Measurements from ENCODE around the gene SMIM41.

The SMIM41 gene

GRCh38 chr12:52084491-52085231 is 5.2 kb downstream of the SMIM41 start:
- H3K4me2 ChIP-seq (ENCODE audit: low read depth, low read length), result no peak overlapping the region
- TF ChIP-seq, protein P1, sequence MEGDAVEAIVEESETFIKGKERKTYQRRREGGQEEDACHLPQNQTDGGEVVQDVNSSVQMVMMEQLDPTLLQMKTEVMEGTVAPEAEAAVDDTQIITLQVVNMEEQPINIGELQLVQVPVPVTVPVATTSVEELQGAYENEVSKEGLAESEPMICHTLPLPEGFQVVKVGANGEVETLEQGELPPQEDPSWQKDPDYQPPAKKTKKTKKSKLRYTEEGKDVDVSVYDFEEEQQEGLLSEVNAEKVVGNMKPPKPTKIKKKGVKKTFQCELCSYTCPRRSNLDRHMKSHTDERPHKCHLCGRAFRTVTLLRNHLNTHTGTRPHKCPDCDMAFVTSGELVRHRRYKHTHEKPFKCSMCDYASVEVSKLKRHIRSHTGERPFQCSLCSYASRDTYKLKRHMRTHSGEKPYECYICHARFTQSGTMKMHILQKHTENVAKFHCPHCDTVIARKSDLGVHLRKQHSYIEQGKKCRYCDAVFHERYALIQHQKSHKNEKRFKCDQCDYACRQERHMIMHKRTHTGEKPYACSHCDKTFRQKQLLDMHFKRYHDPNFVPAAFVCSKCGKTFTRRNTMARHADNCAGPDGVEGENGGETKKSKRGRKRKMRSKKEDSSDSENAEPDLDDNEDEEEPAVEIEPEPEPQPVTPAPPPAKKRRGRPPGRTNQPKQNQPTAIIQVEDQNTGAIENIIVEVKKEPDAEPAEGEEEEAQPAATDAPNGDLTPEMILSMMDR (IDR thresholded peaks at IDR 0.05; ENCODE audit: low read length), result no peak
- no peak for TF ChIP-seq EZH2phosphoT487 (IDR thresholded peaks at IDR 0.05; ENCODE audit: low read length)
- TF ChIP-seq EZH2 (optimal IDR thresholded peaks at IDR 0.05; ENCODE audit: low read depth, low read length), result no peak

GRCh38 chr12:52085682-52086180 is 6.2 kb downstream of the SMIM41 start:
- Histone ChIP-seq H3K4me1 (ENCODE audit: low read length) (peaks cover 14% of the 10 kb centered on the region), H3K4me3 (ENCODE audit: low read length) (no peak overlapping the region), H3F3A (ENCODE audit: insufficient read depth, low read length) (no peaks in the 10 kb centered on the region), H3K9me2 (replicated peaks; ENCODE audit: insufficient read depth, low read length) (no peaks in the 10 kb centered on the region), H2AFZ (ENCODE audit: low read length) (no peak overlapping the region), H3K27me3 (replicated peaks; ENCODE audit: insufficient read depth, low read length) (peaks cover 15% of the 10 kb centered on the region), H3K9ac (ENCODE audit: low read length) (no peak overlapping the region), H3K36me3 (replicated peaks; ENCODE audit: insufficient read depth, low read length) (no peaks in the 10 kb centered on the region), H4K20me1 (ENCODE audit: insufficient read depth, low read length) (no peaks in the 10 kb centered on the region), H3K9me3 (replicated peaks; ENCODE audit: insufficient read depth, low read length) (no peaks in the 10 kb centered on the region), H3K27ac (ENCODE audit: low read length) (no peak overlapping the region), H3K79me2 (ENCODE audit: low read length) (no peaks in the 10 kb centered on the region), H3K4me2 (ENCODE audit: low read depth, low read length) (no peak overlapping the region)
- DNase-seq, result no peak
- TF ChIP-seq EZH2phosphoT487 (IDR thresholded peaks at IDR 0.05; ENCODE audit: low read length), result no peak
- TF ChIP-seq EZH2 (optimal IDR thresholded peaks at IDR 0.05; ENCODE audit: low read depth, low read length), result no peak
- TF ChIP-seq, protein P1 (IDR thresholded peaks at IDR 0.05; ENCODE audit: low read length), result no peak

More at GRCh38 chr12:52084491-52085231, 5.2 kb downstream of the SMIM41 start:
- Histone ChIP-seq H3K27me3 (replicated peaks; ENCODE audit: insufficient read depth, low read length) (peaks cover 15% of the 10 kb centered on the region), H3K27ac (ENCODE audit: low read length) (no peak overlapping the region), H3K36me3 (replicated peaks; ENCODE audit: insufficient read depth, low read length) (no peaks in the 10 kb centered on the region), H3K9ac (ENCODE audit: low read length) (no peak overlapping the region), H3F3A (ENCODE audit: insufficient read depth, low read length) (no peaks in the 10 kb centered on the region), H4K20me1 (ENCODE audit: insufficient read depth, low read length) (no peaks in the 10 kb centered on the region), H3K79me2 (ENCODE audit: low read length) (no peaks in the 10 kb centered on the region), H2AFZ (ENCODE audit: low read length) (no peak overlapping the region), H3K9me2 (replicated peaks; ENCODE audit: insufficient read depth, low read length) (no peaks in the 10 kb centered on the region), H3K9me3 (replicated peaks; ENCODE audit: insufficient read depth, low read length) (no peaks in the 10 kb centered on the region), H3K4me3 (ENCODE audit: low read length) (no peak overlapping the region), H3K4me1 (ENCODE audit: low read length) (peaks cover 18% of the 10 kb centered on the region)
- no peak for DNase-seq

DNA sequence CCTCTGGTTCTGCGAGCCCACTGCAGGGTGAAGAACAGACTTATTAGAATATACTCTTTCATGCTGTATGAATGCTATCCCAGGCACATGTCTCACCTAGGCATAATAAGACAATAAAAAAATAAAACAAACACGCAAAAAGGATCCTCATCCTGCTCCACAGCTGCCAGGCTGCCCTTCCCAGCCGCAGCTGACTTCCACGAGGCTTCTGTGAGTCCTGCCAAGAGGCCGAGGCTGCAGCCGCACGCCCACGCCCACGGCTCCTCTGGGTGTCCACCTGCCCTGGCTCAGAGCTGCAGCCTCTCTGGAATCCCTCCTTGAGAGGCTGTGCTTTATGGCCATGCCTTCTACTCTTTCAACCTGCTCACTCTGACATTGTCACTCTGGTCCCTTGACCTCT is 6.9 kb downstream of the SMIM41 start:
- no peak overlapping the region for H2AFZ ChIP-seq (ENCODE audit: low read length)
- no peaks in the 10 kb centered on the region for H3K36me3 ChIP-seq (replicated peaks; ENCODE audit: insufficient read depth, low read length)
- no peak overlapping the region for H3K4me2 ChIP-seq (ENCODE audit: low read depth, low read length)
- TF ChIP-seq EZH2phosphoT487 (IDR thresholded peaks at IDR 0.05; ENCODE audit: low read length) (no peak), EZH2 (optimal IDR thresholded peaks at IDR 0.05; ENCODE audit: low read depth, low read length) (no peak)
- TF ChIP-seq, protein P1 (IDR thresholded peaks at IDR 0.05; ENCODE audit: low read length), result no peak
- peaks cover 8% of the 10 kb centered on the region for H3K4me1 ChIP-seq (ENCODE audit: low read length)
- no peaks in the 10 kb centered on the region for H3F3A ChIP-seq (ENCODE audit: insufficient read depth, low read length)
- no peaks in the 10 kb centered on the region for H4K20me1 ChIP-seq (ENCODE audit: insufficient read depth, low read length)
- no peak overlapping the region for H3K9ac ChIP-seq (ENCODE audit: low read length)
- H3K9me2 ChIP-seq (replicated peaks; ENCODE audit: insufficient read depth, low read length), result no peaks in the 10 kb centered on the region
- H3K4me3 ChIP-seq (ENCODE audit: low read length), result no peak overlapping the region
- peaks cover 16% of the 10 kb centered on the region for H3K27me3 ChIP-seq (replicated peaks; ENCODE audit: insufficient read depth, low read length)
- no peak for DNase-seq
- no peak overlapping the region for H3K27ac ChIP-seq (ENCODE audit: low read length)
- no peaks in the 10 kb centered on the region for H3K9me3 ChIP-seq (replicated peaks; ENCODE audit: insufficient read depth, low read length)
- H3K79me2 ChIP-seq (ENCODE audit: low read length), result no peaks in the 10 kb centered on the region
